ENCODE measurements around the gene C6orf141. TPM values are rescaled to one million over a fixed set of nuclear protein-coding genes. Genes with fewer than 3 reads are reported as not detected.

Gene C6orf141
- total RNA-seq, 5 donors from 2014 or later (not counting 1 experiment from before 2014, with no cell fraction given), result not detected

GRCh38 chr6:49553384-49553783, 2.9 kb downstream of the C6orf141 start:
- POLR2A ChIA-PET, result interaction anchor here in 1 of 2 donors (0.7 kb wide), 1 partner anchor 78 kb away, joined by 3 read pairs; no protein-coding TSS in a partner anchor
- Mint-ChIP-seq H3K27ac (no peak overlapping the region), H3K4me1 (peaks cover 17 to 19% (median 19%) of the 10 kb centered on the region in 3 donors), H3K36me3 (no peaks in the 10 kb centered on the region), H3K9me3 (no peaks in the 10 kb centered on the region), H3K27me3 (peaks cover 21 to 38% of the 10 kb centered on the region in 2 donors), H3K4me3 (no peak overlapping the region)
- H3K27me3 ChIP-seq (replicated peaks in 1 of 2; ENCODE audit: control insufficient read depth in 2 of 2, extremely low read depth in 1 of 2, insufficient read depth in 2 of 2, low read length in 1 of 2), result peaks cover 0 to 24% of the 10 kb centered on the region in 2 experiments
- no peak for ATAC-seq (replicated peaks in 1 of 4)
- H3K27ac ChIP-seq (ENCODE audit: low read length), result no peak overlapping the region
- CTCF ChIA-PET, result interaction anchor here in 1 of 2 donors (0.5 kb wide), 1 partner anchor 19 kb away, joined by 3 read pairs; no protein-coding TSS in a partner anchor
- no peak overlapping the region for H3K4me3 ChIP-seq (ENCODE audit: control insufficient read depth in 1 of 2, extremely low read depth in 1 of 2, low read length in 1 of 2)
- no peaks in the 10 kb centered on the region for H3K36me3 ChIP-seq (ENCODE audit: control insufficient read depth in 2 of 2, extremely low read depth in 1 of 2, insufficient read depth in 1 of 2, low read length in 1 of 2)
- no CpG with 5 or more reads among the region's 1 CpG for WGBS (ENCODE audit: insufficient coverage)
- H3K4me1 ChIP-seq (ENCODE audit: control insufficient read depth in 1 of 2, extremely low read depth in 1 of 2, insufficient read depth in 2 of 2, low read length in 2 of 2), result peaks cover 8 to 15% of the 10 kb centered on the region in 2 experiments
- no peaks in the 10 kb centered on the region for H3K9me3 ChIP-seq
- DNase-seq, result no peak

GRCh38 chr6:49555951-49556350, 5.5 kb downstream of the C6orf141 start:
- no peak overlapping the region for H3K4me3 ChIP-seq (ENCODE audit: control insufficient read depth in 1 of 2, extremely low read depth in 1 of 2, low read length in 1 of 2)
- H3K27me3 Mint-ChIP-seq, result peaks cover 13 to 19% of the 10 kb centered on the region in 2 donors
- H3K27ac Mint-ChIP-seq, result no peak overlapping the region
- H3K4me1 Mint-ChIP-seq, result peaks cover 9 to 14% (median 13%) of the 10 kb centered on the region in 3 donors
- CTCF ChIA-PET, result no interaction called here
- H3K4me3 Mint-ChIP-seq, result no peak overlapping the region
- no peak overlapping the region for H3K27ac ChIP-seq (ENCODE audit: low read length)
- H3K4me1 ChIP-seq (ENCODE audit: control insufficient read depth in 1 of 2, extremely low read depth in 1 of 2, insufficient read depth in 2 of 2, low read length in 2 of 2), result peaks cover 6% of the 10 kb centered on the region in 2 experiments
- H3K36me3 Mint-ChIP-seq, result no peaks in the 10 kb centered on the region
- ATAC-seq (replicated peaks in 1 of 4), result no peak
- no peak for DNase-seq
- H3K36me3 ChIP-seq (ENCODE audit: control insufficient read depth in 2 of 2, extremely low read depth in 1 of 2, insufficient read depth in 1 of 2, low read length in 1 of 2), result no peaks in the 10 kb centered on the region
- H3K9me3 ChIP-seq, result no peaks in the 10 kb centered on the region
- peaks cover 0 to 10% of the 10 kb centered on the region in 2 experiments for H3K27me3 ChIP-seq (replicated peaks in 1 of 2; ENCODE audit: control insufficient read depth in 2 of 2, extremely low read depth in 1 of 2, insufficient read depth in 2 of 2, low read length in 1 of 2)
- POLR2A ChIA-PET, result no interaction called here
- no peaks in the 10 kb centered on the region for H3K9me3 Mint-ChIP-seq
- no CpG with 5 or more reads among the region's 4 CpGs for WGBS (ENCODE audit: insufficient coverage)

- H3K4me3 Mint-ChIP-seq, result no peak overlapping the region
- H3K4me1 ChIP-seq (ENCODE audit: control insufficient read depth in 1 of 2, extremely low read depth in 1 of 2, insufficient read depth in 2 of 2, low read length in 2 of 2), result peaks cover under 1 to 6% of the 10 kb centered on the region in 2 experiments
- no peaks in the 10 kb centered on the region for H3K36me3 ChIP-seq (ENCODE audit: control insufficient read depth in 2 of 2, extremely low read depth in 1 of 2, insufficient read depth in 1 of 2, low read length in 1 of 2)
- no peak for ATAC-seq (replicated peaks in 1 of 4)
- no peaks in the 10 kb centered on the region for H3K9me3 Mint-ChIP-seq
- H3K36me3 Mint-ChIP-seq, result no peaks in the 10 kb centered on the region
- CTCF ChIA-PET, result no interaction called here
- no peak overlapping the region for H3K27ac Mint-ChIP-seq
- H3K27me3 Mint-ChIP-seq, result peaks cover 9 to 16% of the 10 kb centered on the region in 2 donors
- H3K9me3 ChIP-seq, result no peaks in the 10 kb centered on the region
- DNase-seq, result no peak
- H3K4me1 Mint-ChIP-seq, result peaks cover 6 to 9% (median 8%) of the 10 kb centered on the region in 3 donors
- H3K4me3 ChIP-seq (ENCODE audit: control insufficient read depth in 1 of 2, extremely low read depth in 1 of 2, low read length in 1 of 2), result no peak overlapping the region
- peaks cover 0 to 5% of the 10 kb centered on the region in 2 experiments for H3K27me3 ChIP-seq (replicated peaks in 1 of 2; ENCODE audit: control insufficient read depth in 2 of 2, extremely low read depth in 1 of 2, insufficient read depth in 2 of 2, low read length in 1 of 2)
- POLR2A ChIA-PET, result no interaction called here
- no peak overlapping the region for H3K27ac ChIP-seq (ENCODE audit: low read length)
These were observed 6.0 kb downstream of the C6orf141 start for GRCh38 chr6:49556429-49556837.

GRCh38 chr6:49557177-49557576, 6.7 kb downstream of the C6orf141 start:
- WGBS (ENCODE audit: insufficient coverage), result no CpG with 5 or more reads among the region's 3 CpGs
- POLR2A ChIA-PET, result no interaction called here
- H3K9me3 Mint-ChIP-seq, result no peaks in the 10 kb centered on the region

GRCh38 chr6:49558238-49558637, 7.8 kb downstream of the C6orf141 start:
- CTCF ChIA-PET, result interaction anchor here in 1 of 2 donors (0.5 kb wide), 1 partner anchor 13 kb away, joined by 3 read pairs; no protein-coding TSS in a partner anchor
- H3K27ac ChIP-seq (ENCODE audit: low read length), result no peak overlapping the region
- H3K4me3 ChIP-seq (ENCODE audit: control insufficient read depth in 1 of 2, extremely low read depth in 1 of 2, low read length in 1 of 2), result no peak overlapping the region
- no peaks in the 10 kb centered on the region for H3K36me3 Mint-ChIP-seq
- POLR2A ChIA-PET, result no interaction called here
- peaks cover 0 to 3% of the 10 kb centered on the region in 2 experiments for H3K27me3 ChIP-seq (replicated peaks in 1 of 2; ENCODE audit: control insufficient read depth in 2 of 2, extremely low read depth in 1 of 2, insufficient read depth in 2 of 2, low read length in 1 of 2)
- DNase-seq (no peak), ATAC-seq (replicated peaks in 1 of 4) (no peak)
- H3K27me3 Mint-ChIP-seq, result peaks cover 4 to 7% of the 10 kb centered on the region in 2 donors
- H3K4me1 ChIP-seq (ENCODE audit: control insufficient read depth in 1 of 2, extremely low read depth in 1 of 2, insufficient read depth in 2 of 2, low read length in 2 of 2), result no peaks in the 10 kb centered on the region
- H3K36me3 ChIP-seq (ENCODE audit: control insufficient read depth in 2 of 2, extremely low read depth in 1 of 2, insufficient read depth in 1 of 2, low read length in 1 of 2), result no peaks in the 10 kb centered on the region
- H3K9me3 Mint-ChIP-seq, result no peaks in the 10 kb centered on the region
- H3K4me3 Mint-ChIP-seq, result no peak overlapping the region
- no peaks in the 10 kb centered on the region for H3K4me1 Mint-ChIP-seq
- H3K9me3 ChIP-seq, result no peaks in the 10 kb centered on the region
- H3K27ac Mint-ChIP-seq, result no peak overlapping the region

More at GRCh38 chr6:49557177-49557576, 6.7 kb downstream of the C6orf141 start:
- no peak overlapping the region for H3K27ac Mint-ChIP-seq
- Histone ChIP-seq H3K4me3 (ENCODE audit: control insufficient read depth in 1 of 2, extremely low read depth in 1 of 2, low read length in 1 of 2) (no peak overlapping the region), H3K9me3 (no peaks in the 10 kb centered on the region), H3K36me3 (ENCODE audit: control insufficient read depth in 2 of 2, extremely low read depth in 1 of 2, insufficient read depth in 1 of 2, low read length in 1 of 2) (no peaks in the 10 kb centered on the region), H3K27ac (ENCODE audit: low read length) (no peak overlapping the region), H3K27me3 (replicated peaks in 1 of 2; ENCODE audit: control insufficient read depth in 2 of 2, extremely low read depth in 1 of 2, insufficient read depth in 2 of 2, low read length in 1 of 2) (peaks cover 0 to 4% of the 10 kb centered on the region in 2 experiments), H3K4me1 (ENCODE audit: control insufficient read depth in 1 of 2, extremely low read depth in 1 of 2, insufficient read depth in 2 of 2, low read length in 2 of 2) (no peaks in the 10 kb centered on the region)
- H3K4me1 Mint-ChIP-seq, result peaks cover 0 to 4% (median 3%) of the 10 kb centered on the region in 3 donors
- no peaks in the 10 kb centered on the region for H3K36me3 Mint-ChIP-seq
- no peak for ATAC-seq (replicated peaks in 1 of 4)
- DNase-seq, result no peak
- H3K27me3 Mint-ChIP-seq, result peaks cover 4 to 12% of the 10 kb centered on the region in 2 donors
- no peak overlapping the region for H3K4me3 Mint-ChIP-seq
- CTCF ChIA-PET, result no interaction called here

GRCh38 chr6:49563006-49563886, 12.8 kb downstream of the C6orf141 start:
- Mint-ChIP-seq H3K27me3 (peaks cover 9 to 11% of the 10 kb centered on the region in 2 donors), H3K4me1 (no peaks in the 10 kb centered on the region), H3K4me3 (no peak overlapping the region), H3K27ac (no peak overlapping the region), H3K9me3 (peaks cover 0 to 4% (median 0%) of the 10 kb centered on the region in 3 donors), H3K36me3 (no peaks in the 10 kb centered on the region)
- Histone ChIP-seq H3K4me3 (ENCODE audit: control insufficient read depth in 1 of 2, extremely low read depth in 1 of 2, low read length in 1 of 2) (no peak overlapping the region), H3K27me3 (replicated peaks in 1 of 2; ENCODE audit: control insufficient read depth in 2 of 2, extremely low read depth in 1 of 2, insufficient read depth in 2 of 2, low read length in 1 of 2) (peaks cover 0 to 6% of the 10 kb centered on the region in 2 experiments), H3K36me3 (ENCODE audit: control insufficient read depth in 2 of 2, extremely low read depth in 1 of 2, insufficient read depth in 1 of 2, low read length in 1 of 2) (no peaks in the 10 kb centered on the region), H3K9me3 (no peaks in the 10 kb centered on the region), H3K27ac (ENCODE audit: low read length) (no peak overlapping the region), H3K4me1 (ENCODE audit: control insufficient read depth in 1 of 2, extremely low read depth in 1 of 2, insufficient read depth in 2 of 2, low read length in 2 of 2) (no peaks in the 10 kb centered on the region)
- CTCF ChIA-PET, result interaction anchor here in 1 of 2 donors (0.6 to 0.7 kb wide), 3 partner anchors 23 to 287 kb away, joined by 3 read pairs; no protein-coding TSS in a partner anchor
- DNase-seq, result no peak
- POLR2A ChIA-PET, result no interaction called here
- no CpG with 5 or more reads among the region's 5 CpGs for WGBS (ENCODE audit: insufficient coverage)
- ATAC-seq (replicated peaks in 1 of 4), result no peak

Measured in T-cell (primary cell).